ENCODE measurements around the gene NUBP2.

Gene NUBP2

DNA sequence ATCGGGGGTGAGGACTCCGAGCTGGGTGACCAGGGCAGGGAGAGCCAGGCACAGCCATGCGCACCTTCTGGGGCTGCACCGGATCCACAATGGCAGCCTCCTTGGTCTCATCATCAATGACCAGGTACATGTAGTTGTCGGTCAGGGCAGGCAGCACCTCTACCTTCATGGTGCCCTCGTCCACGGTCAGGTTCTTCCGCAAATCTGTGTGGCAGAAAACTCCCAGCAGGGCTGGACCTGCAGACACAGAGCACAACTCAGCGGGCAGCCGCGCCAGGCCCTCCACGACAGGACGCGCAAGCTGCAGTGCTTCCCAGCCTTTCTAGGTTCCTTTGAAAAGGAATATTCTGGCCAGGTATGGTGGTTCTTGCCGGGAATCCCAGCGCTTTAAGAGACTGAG, 40.0 kb downstream of the NUBP2 start:
- TF ChIP-seq, protein P1, sequence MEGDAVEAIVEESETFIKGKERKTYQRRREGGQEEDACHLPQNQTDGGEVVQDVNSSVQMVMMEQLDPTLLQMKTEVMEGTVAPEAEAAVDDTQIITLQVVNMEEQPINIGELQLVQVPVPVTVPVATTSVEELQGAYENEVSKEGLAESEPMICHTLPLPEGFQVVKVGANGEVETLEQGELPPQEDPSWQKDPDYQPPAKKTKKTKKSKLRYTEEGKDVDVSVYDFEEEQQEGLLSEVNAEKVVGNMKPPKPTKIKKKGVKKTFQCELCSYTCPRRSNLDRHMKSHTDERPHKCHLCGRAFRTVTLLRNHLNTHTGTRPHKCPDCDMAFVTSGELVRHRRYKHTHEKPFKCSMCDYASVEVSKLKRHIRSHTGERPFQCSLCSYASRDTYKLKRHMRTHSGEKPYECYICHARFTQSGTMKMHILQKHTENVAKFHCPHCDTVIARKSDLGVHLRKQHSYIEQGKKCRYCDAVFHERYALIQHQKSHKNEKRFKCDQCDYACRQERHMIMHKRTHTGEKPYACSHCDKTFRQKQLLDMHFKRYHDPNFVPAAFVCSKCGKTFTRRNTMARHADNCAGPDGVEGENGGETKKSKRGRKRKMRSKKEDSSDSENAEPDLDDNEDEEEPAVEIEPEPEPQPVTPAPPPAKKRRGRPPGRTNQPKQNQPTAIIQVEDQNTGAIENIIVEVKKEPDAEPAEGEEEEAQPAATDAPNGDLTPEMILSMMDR (IDR thresholded peaks at IDR 0.05): no peak
- no peak overlapping the region for H3K4me3 ChIP-seq
- DNase-seq: no peak
- H3K9me3 ChIP-seq: no peaks in the 10 kb centered on the region
- no peak overlapping the region for H3K27ac ChIP-seq
- H3K27me3 ChIP-seq: no peaks in the 10 kb centered on the region
- H3K36me3 ChIP-seq: peaks cover 43 to 52% (median 50%) of the 10 kb centered on the region in 3 donors
- H3K4me1 ChIP-seq: peaks cover 0 to 31% (median 20%) of the 10 kb centered on the region in 4 donors
- intact Hi-C loops (cut with DNase I; ENCODE audit: low total_unique reads): no loop called here

DNA sequence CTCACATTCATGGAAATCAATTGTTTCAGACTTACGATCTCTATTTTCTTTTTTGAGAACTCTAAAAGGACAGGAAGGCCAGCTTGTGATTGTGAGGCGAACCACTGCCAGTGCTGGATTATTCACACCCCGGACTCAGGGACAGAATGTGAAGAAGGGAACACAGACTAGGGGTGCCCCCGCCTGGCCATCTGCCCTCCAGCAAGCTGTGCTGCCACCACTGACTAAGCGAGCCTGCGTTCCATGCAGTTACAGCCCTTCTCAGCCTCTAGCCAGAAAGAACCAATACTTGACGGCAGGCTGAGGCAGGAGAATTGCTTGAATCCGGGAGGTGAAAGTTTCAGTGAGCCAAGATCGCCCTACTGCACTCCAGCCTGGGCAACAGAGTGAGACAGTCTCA, 41.1 kb downstream of the NUBP2 start:
- TF ChIP-seq, protein P1 (IDR thresholded peaks at IDR 0.05): no peak
- Histone ChIP-seq H3K4me1 (peaks cover 0 to 41% (median 25%) of the 10 kb centered on the region in 4 donors), H3K27ac (no peak overlapping the region), H3K9me3 (no peaks in the 10 kb centered on the region), H3K36me3 (peaks cover 33 to 42% (median 39%) of the 10 kb centered on the region in 3 donors), H3K27me3 (no peaks in the 10 kb centered on the region), H3K4me3 (no peak overlapping the region)
- intact Hi-C loops (cut with DNase I; ENCODE audit: low total_unique reads): no loop called here
- no peak for DNase-seq

DNA sequence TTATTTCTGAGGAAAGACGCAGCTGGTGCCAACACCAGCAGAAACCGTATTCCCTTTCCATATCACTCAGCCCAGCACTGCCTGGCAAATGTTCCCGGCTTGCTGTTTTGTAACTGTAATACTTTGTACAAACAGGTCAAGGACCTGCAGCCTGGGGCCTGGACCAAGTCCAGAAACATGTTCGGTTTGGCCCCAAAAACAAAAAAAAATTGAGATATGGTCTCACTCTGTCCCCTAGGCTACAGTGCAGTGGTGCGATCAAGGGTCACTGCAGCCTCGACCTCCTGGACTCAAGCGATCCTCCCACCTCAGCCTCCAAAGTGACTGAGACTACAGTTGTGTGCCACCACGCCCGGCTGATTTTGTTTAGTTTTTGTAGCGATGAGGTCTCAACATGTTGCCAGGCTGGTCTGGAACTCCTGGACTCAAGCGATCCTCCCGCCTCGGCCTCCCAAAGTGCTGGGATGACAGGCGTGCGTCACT, 42.7 kb downstream of the NUBP2 start:
- DNase-seq: no peak
- H3K36me3 ChIP-seq: peaks cover 23 to 30% (median 28%) of the 10 kb centered on the region in 3 donors
- no peaks in the 10 kb centered on the region for H3K9me3 ChIP-seq
- peaks cover 0 to 52% (median 32%) of the 10 kb centered on the region in 4 donors for H3K4me1 ChIP-seq
- H3K4me3 ChIP-seq: peak overlapping the region; percentile 74 to 89
- peak overlapping the region; percentile 77 to 84 for H3K27ac ChIP-seq
- intact Hi-C loops (cut with DNase I; ENCODE audit: low total_unique reads): loop anchor here (5.0 kb wide), 1 partner anchor 43 kb away; the partner anchor contains the start of genes NUBP2 and SPSB3
- no peaks in the 10 kb centered on the region for H3K27me3 ChIP-seq
- TF ChIP-seq, protein P1 (IDR thresholded peaks at IDR 0.05): no peak

DNA sequence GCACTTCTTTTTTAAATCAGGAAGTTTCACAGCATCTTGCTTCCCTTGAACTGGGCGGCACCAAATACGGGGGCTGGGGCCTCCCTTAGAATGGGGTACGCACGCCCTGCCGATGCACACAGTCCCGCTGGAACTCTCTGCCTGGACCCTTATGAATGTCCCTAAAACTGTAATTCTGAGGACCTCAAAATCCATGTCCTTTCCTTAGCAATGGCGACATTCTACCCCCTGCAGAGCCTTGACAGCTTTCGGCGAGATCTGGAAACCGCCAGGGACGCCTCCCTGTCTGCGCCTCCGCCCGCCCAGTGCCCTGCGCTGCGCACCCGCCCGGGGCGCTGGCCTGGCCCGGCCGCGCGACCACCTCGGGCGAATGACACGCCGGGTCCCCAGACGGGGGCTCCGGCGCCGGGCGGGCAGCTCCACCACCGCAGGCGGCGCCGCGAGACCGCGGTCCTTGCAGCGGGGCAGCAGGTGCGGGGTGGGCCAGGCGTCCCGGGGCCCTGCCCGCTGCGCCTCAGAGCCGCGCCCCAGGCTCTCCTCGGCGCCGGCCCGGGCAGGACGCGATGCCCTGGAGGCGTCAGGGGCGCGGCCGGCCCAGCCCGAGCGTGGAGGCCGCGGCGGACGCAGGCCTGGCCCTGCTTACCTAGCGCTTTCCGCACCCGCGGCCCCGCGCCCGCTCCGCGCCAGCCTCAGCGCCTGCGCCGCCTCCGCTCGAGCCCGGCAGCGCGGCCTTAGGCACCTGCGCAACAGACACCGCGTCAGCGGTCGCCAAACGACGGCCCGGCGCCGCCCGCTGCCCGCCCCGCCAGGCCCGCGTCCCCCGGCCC, 43.3 kb downstream of the NUBP2 start:
- H3K9me3 ChIP-seq: no peaks in the 10 kb centered on the region
- TF ChIP-seq, protein P1 (IDR thresholded peaks at IDR 0.05): peak in 1 of 2 experiments; percentile 18
- intact Hi-C loops (cut with DNase I; ENCODE audit: low total_unique reads): loop anchor here (5.0 kb wide), 1 partner anchor 44 kb away; the partner anchor contains the start of genes NUBP2 and SPSB3
- H3K27ac ChIP-seq: peak overlapping the region; percentile 77 to 84
- H3K36me3 ChIP-seq: peaks cover 16 to 26% (median 22%) of the 10 kb centered on the region in 3 donors
- no peaks in the 10 kb centered on the region for H3K27me3 ChIP-seq
- H3K4me1 ChIP-seq: peaks cover 0 to 53% (median 32%) of the 10 kb centered on the region in 4 donors
- peak overlapping the region; percentile 74 to 89 for H3K4me3 ChIP-seq
- peak; percentile 30 to 75 for DNase-seq

DNA sequence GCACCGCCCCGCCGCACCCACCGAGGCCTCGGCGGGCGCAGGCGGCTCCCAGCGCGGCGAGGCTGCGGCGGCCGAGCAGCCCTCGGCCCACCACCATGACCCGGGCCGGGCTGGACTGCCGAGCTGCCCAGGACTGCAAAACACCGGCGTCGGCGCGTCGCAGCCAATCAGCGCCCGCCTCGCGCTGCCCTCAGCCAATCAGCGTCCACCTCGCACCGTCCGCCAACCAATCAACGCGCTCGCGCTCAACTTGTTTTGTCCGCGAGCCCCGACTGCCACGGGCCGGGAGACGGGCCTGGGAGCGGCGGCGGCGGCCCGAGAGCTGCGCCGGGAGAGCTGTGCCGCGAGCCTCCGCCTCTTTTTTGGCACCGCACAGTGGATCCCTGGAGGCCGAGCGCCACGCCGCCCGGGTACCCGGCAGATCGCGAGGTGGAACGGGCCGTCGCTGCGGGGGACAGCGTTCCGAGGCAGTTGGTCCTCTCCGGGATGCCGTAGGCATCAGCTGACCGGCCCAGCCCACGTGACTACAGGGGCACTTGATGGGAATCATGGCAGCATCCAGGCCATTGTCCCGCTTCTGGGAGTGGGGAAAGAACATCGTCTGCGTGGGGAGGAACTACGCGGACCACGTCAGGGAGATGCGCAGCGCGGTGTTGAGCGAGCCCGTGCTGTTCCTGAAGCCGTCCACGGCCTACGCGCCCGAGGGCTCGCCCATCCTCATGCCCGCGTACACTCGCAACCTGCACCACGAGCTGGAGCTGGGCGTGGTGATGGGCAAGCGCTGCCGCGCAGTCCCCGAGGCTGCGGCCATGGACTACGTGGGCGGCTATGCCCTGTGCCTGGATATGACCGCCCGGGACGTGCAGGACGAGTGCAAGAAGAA, 44.2 kb downstream of the NUBP2 start, which contains the start of the genes FAHD1 and HAGH:
TSS of gene FAHD1 (plus strand) at position 516 of the 883 bp plus-strand sequence. CDS start at position 549, 33 bp downstream.
TSS of gene HAGH (minus strand) at position 135 of the 883 bp plus-strand sequence. CDS start at position 97, 38 bp downstream.
- Histone ChIP-seq H3K27me3 (no peaks in the 10 kb centered on the region), H3K4me3 (peak within 1 kb of the TSS; percentile 74 to 89), H3K4me1 (peaks cover 0 to 53% (median 32%) of the 10 kb centered on the region in 4 donors), H3K36me3 (peaks cover 10 to 24% (median 13%) of the 10 kb centered on the region in 3 donors), H3K27ac (peak within 1 kb of the TSS; percentile 77 to 84), H3K9me3 (no peaks in the 10 kb centered on the region)
- TF ChIP-seq, protein P1 (IDR thresholded peaks at IDR 0.05): no peak
- DNase-seq: peak; percentile 93 to 96
- intact Hi-C loops (cut with DNase I; ENCODE audit: low total_unique reads): loop anchor here (5.0 kb wide), 1 partner anchor 45 kb away; the partner anchor contains the start of genes NUBP2 and SPSB3

All from tibial artery (tissue), 4 donors.